ENCODE data around the gene ZNF780B.

The ZNF780B gene

DNA sequence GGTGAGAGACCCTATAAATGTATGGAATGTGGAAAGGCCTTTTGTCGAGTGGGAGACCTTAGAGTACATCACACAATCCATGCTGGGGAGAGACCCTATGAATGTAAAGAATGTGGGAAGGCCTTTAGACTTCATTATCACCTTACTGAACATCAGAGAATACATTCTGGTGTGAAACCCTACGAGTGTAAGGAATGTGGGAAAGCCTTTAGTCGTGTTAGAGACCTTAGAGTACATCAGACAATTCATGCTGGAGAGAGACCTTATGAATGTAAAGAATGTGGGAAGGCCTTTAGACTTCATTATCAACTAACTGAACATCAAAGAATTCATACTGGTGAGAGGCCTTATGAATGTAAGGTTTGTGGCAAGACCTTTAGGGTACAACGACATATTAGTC lies 42.0 kb downstream of the ZNF780B start:
- no peak for ATAC-seq
- TF ChIP-seq, protein P1, sequence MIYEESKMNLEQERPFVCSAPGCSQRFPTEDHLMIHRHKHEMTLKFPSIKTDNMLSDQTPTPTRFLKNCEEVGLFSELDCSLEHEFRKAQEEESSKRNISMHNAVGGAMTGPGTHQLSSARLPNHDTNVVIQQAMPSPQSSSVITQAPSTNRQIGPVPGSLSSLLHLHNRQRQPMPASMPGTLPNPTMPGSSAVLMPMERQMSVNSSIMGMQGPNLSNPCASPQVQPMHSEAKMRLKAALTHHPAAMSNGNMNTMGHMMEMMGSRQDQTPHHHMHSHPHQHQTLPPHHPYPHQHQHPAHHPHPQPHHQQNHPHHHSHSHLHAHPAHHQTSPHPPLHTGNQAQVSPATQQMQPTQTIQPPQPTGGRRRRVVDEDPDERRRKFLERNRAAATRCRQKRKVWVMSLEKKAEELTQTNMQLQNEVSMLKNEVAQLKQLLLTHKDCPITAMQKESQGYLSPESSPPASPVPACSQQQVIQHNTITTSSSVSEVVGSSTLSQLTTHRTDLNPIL (CRISPR knock-in tag; IDR thresholded peaks at IDR 0.05; ENCODE audit: low read depth) = no peak
- TF ChIP-seq OSR1 (CRISPR knock-in tag; IDR thresholded peaks at IDR 0.05) = no peak
- TF ChIP-seq GLIS3 (CRISPR knock-in tag; IDR thresholded peaks at IDR 0.05) = no peak
- TF ChIP-seq BACH2 (CRISPR knock-in tag; IDR thresholded peaks at IDR 0.05; ENCODE audit: borderline replicate concordance) = no peak
- TF ChIP-seq PPARA (CRISPR knock-in tag; IDR thresholded peaks at IDR 0.05; ENCODE audit: borderline replicate concordance) = no peak
- TF ChIP-seq, protein P2, sequence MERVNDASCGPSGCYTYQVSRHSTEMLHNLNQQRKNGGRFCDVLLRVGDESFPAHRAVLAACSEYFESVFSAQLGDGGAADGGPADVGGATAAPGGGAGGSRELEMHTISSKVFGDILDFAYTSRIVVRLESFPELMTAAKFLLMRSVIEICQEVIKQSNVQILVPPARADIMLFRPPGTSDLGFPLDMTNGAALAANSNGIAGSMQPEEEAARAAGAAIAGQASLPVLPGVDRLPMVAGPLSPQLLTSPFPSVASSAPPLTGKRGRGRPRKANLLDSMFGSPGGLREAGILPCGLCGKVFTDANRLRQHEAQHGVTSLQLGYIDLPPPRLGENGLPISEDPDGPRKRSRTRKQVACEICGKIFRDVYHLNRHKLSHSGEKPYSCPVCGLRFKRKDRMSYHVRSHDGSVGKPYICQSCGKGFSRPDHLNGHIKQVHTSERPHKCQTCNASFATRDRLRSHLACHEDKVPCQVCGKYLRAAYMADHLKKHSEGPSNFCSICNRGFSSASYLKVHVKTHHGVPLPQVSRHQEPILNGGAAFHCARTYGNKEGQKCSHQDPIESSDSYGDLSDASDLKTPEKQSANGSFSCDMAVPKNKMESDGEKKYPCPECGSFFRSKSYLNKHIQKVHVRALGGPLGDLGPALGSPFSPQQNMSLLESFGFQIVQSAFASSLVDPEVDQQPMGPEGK (CRISPR knock-in tag; IDR thresholded peaks at IDR 0.05; ENCODE audit: borderline replicate concordance) = no peak
- TF ChIP-seq ESRRG (CRISPR knock-in tag; IDR thresholded peaks at IDR 0.05) = no peak
- no peak for TF ChIP-seq ISL1 (CRISPR knock-in tag; IDR thresholded peaks at IDR 0.05)
- no peak for TF ChIP-seq ZNF70 (CRISPR knock-in tag; IDR thresholded peaks at IDR 0.05)
- no peak for TF ChIP-seq ARNTL (CRISPR knock-in tag; IDR thresholded peaks at IDR 0.05; ENCODE audit: borderline replicate concordance, low read depth)
- TF ChIP-seq ZNF565 (CRISPR knock-in tag; conservative IDR thresholded peaks at IDR 0.05; ENCODE audit: low read depth) = no peak
- no peak for TF ChIP-seq ZFP30 (CRISPR knock-in tag; IDR thresholded peaks at IDR 0.05)

DNA sequence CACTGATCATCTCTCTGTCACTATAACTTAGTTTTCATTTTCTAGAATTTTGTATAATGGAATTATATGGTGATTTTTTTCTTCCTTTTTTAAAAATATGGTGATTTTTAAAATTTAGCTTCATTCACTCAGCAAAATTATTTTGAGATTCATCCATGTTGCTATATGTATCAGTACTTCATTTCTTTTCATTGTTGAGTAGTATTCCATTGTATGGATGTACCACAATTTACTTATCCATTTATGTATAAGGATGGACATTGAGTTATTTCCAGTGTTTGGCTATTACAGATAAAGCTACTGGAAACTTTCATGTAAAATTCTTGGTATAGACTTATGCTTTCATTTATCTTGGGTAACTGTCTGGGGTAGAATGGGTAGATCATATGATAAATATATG lies 46.4 kb downstream of the ZNF780B start:
- TF ChIP-seq ZNF8 (CRISPR knock-in tag; IDR thresholded peaks at IDR 0.05) = peak; percentile 99
- no peak for TF ChIP-seq ZC3H10 (CRISPR knock-in tag; IDR thresholded peaks at IDR 0.05)
- ATAC-seq = no peak

- no peak for ATAC-seq
- TF ChIP-seq TCF4 (CRISPR knock-in tag; IDR thresholded peaks at IDR 0.05; ENCODE audit: borderline replicate concordance) (no peak), TOX (CRISPR knock-in tag; IDR thresholded peaks at IDR 0.05; ENCODE audit: borderline replicate concordance) (no peak), GLIS3 (CRISPR knock-in tag; IDR thresholded peaks at IDR 0.05) (no peak), ARNTL (CRISPR knock-in tag; IDR thresholded peaks at IDR 0.05; ENCODE audit: borderline replicate concordance, low read depth) (no peak), ZNF8 (CRISPR knock-in tag; IDR thresholded peaks at IDR 0.05) (no peak), CSDC2 (CRISPR knock-in tag; IDR thresholded peaks at IDR 0.05) (no peak), PPARA (CRISPR knock-in tag; IDR thresholded peaks at IDR 0.05; ENCODE audit: borderline replicate concordance) (no peak), ZFP3 (CRISPR knock-in tag; IDR thresholded peaks at IDR 0.05) (no peak), ZFP30 (CRISPR knock-in tag; IDR thresholded peaks at IDR 0.05) (no peak), SNAI2 (CRISPR knock-in tag; IDR thresholded peaks at IDR 0.05) (no peak), ZNF565 (CRISPR knock-in tag; conservative IDR thresholded peaks at IDR 0.05; ENCODE audit: low read depth) (no peak), ESRRG (CRISPR knock-in tag; IDR thresholded peaks at IDR 0.05) (no peak), OSR1 (CRISPR knock-in tag; IDR thresholded peaks at IDR 0.05) (no peak), ISL1 (CRISPR knock-in tag; IDR thresholded peaks at IDR 0.05) (no peak), ZNF70 (CRISPR knock-in tag; IDR thresholded peaks at IDR 0.05) (no peak), CSRNP3 (CRISPR knock-in tag; IDR thresholded peaks at IDR 0.05) (no peak)
- TF ChIP-seq, protein P1 (CRISPR knock-in tag; IDR thresholded peaks at IDR 0.05; ENCODE audit: low read depth) = no peak
- TF ChIP-seq, protein P2 (CRISPR knock-in tag; IDR thresholded peaks at IDR 0.05; ENCODE audit: borderline replicate concordance) = no peak
- TF ChIP-seq, protein P3, sequence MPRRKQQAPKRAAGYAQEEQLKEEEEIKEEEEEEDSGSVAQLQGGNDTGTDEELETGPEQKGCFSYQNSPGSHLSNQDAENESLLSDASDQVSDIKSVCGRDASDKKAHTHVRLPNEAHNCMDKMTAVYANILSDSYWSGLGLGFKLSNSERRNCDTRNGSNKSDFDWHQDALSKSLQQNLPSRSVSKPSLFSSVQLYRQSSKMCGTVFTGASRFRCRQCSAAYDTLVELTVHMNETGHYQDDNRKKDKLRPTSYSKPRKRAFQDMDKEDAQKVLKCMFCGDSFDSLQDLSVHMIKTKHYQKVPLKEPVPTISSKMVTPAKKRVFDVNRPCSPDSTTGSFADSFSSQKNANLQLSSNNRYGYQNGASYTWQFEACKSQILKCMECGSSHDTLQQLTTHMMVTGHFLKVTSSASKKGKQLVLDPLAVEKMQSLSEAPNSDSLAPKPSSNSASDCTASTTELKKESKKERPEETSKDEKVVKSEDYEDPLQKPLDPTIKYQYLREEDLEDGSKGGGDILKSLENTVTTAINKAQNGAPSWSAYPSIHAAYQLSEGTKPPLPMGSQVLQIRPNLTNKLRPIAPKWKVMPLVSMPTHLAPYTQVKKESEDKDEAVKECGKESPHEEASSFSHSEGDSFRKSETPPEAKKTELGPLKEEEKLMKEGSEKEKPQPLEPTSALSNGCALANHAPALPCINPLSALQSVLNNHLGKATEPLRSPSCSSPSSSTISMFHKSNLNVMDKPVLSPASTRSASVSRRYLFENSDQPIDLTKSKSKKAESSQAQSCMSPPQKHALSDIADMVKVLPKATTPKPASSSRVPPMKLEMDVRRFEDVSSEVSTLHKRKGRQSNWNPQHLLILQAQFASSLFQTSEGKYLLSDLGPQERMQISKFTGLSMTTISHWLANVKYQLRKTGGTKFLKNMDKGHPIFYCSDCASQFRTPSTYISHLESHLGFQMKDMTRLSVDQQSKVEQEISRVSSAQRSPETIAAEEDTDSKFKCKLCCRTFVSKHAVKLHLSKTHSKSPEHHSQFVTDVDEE (CRISPR knock-in tag; IDR thresholded peaks at IDR 0.05) = no peak
Measured at GRCh38 chr19:40006273-40006691, 49.7 kb downstream of the ZNF780B start.
